GM12891 (cell line): ENCODE results near the gene CRIP1.

Experiments used
- DNase-seq: peaks from one replicate; pipeline ENCODE4 v3.0.0; 2011; ENCODE audit warnings: low spot score; ENCODE audit not compliant: insufficient read length
- FAIRE-seq: peaks from 2 replicates; lab custom pipeline; 2011; peaks lifted over from hg19 to GRCh38; lab: Jason Lieb, UNC
- PAX5 ChIP-seq: IDR thresholded peaks from 2 replicates; pipeline ENCODE4 v1.6.1; 2011; ENCODE audit warnings: low read length, moderate library complexity, mild to moderate bottlenecking; ENCODE audit not compliant: insufficient read depth, severe bottlenecking
- POLR2A ChIP-seq: IDR thresholded peaks from 2 replicates; pipeline ENCODE4 v1.6.1; 2011; ENCODE audit warnings: low read depth, low read length, control low read depth
- POLR2AphosphoS5 ChIP-seq: IDR thresholded peaks from 2 replicates; pipeline ENCODE4 v1.6.1; 2011; ENCODE audit warnings: low read depth, low read length, control low read depth
- POU2F2 ChIP-seq: IDR thresholded peaks from 2 replicates; pipeline ENCODE4 v1.6.1; 2011; ENCODE audit warnings: low read depth, mild to moderate bottlenecking, control low read depth, low read length, moderate library complexity
- SPI1 ChIP-seq: IDR thresholded peaks from 2 replicates; pipeline ENCODE4 v1.6.1; 2011; ENCODE audit warnings: low read depth, low read length, control low read depth
- TAF1 ChIP-seq: IDR thresholded peaks from 2 replicates; pipeline ENCODE4 v1.6.1; 2011; ENCODE audit warnings: low read depth, low read length, control low read depth

The CRIP1 gene

DNA sequence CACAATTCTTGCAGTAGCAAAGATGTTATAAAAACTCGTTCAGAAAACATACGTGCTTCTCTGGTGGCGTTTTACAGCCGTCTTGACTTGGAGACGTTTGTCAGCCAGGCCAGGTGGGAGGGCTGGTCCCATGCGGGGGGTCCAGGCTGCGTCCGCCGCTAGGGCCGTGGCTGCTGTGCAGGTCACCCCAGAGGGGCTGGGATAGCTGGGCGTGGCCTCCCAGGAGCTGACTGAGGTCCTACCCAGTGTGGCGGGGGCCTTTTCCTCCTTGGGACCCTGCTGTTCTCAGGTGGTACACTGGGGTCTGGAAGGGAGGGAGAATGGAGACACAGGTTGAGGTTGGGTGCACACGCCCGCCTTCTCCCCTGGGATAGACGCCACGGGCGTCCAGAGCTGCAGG, 41.8 kb upstream of the CRIP1 start:
- no peak for TF ChIP-seq PAX5
- no peak for TF ChIP-seq POU2F2
- no peak for TF ChIP-seq POLR2A
- no peak for TF ChIP-seq SPI1
- TF ChIP-seq POLR2AphosphoS5: no peak
- TF ChIP-seq TAF1: no peak
- FAIRE-seq: no peak
- DNase-seq: no peak

DNA sequence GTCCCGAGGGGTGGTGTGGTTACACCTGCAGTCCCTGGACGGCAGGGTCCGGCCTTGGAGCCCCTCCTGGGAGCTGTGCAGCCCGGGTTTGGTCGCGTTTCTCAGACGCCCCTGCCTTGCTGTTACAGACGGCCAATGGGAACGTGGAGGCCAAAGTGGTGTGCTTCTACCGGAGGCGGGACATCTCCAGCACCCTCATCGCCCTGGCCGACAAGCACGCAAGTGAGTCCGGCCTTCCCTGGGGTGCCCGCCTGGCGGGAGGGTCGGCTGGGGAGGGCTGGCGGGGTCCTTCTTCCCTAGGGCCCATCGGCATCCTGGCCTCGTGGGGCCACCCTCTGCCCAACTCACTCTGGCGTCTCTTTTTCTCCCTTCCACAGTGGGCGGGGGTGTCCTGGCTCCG, 41.4 kb upstream of the CRIP1 start:
- TF ChIP-seq PAX5 (no peak), POU2F2 (no peak), POLR2A (no peak)
- no peak for DNase-seq
- FAIRE-seq: no peak

DNA sequence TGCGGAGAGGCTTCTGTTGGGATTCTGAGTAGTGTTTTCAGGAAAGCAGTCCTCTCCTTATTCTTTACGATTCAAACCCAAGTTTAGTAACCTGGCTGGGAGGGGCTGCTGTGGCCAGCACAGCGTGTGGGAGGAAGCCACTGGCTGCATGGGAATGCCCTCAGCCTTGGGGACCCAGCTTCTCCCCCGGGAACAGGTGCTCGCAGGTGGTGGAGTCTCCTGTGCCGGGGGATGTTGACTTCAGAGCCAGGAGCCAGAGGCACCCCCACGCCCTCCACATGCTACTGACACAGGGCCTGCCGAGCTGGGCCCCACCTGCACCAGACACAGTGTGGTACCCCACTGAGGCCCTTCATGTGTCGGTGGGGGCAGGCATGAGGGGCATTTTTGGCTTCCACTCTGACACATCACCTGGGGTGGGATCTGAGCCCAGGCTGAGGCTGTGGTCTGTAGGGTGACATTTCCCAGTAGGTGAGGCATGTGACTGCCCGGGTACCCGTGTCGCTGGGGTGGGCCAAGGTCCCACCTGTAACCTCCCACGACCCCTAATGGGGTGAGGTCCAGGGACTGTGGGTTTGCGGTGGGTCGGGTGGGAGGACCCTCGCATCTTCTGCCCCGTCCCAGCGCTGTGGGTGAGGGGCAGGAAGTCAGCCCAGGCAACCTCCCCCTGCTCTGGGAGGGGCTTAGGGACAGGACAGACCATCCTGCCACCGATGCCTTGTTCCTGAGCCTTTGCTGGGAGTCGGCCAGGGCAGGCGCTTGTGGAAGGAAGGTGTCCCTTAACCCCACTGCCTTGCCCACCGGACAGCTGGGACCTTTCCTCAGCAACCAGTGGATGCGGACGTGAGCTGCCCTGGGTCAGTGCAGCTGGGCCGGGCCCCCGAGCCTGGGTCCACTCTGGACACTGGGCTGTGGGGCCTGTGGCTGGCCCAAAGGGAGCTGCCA, 40.5 kb upstream of the CRIP1 start:
- DNase-seq (no peak), FAIRE-seq (no peak)
- no peak for TF ChIP-seq POU2F2
- no peak for TF ChIP-seq SPI1
- no peak for TF ChIP-seq POLR2AphosphoS5
- TF ChIP-seq PAX5: no peak
- no peak for TF ChIP-seq POLR2A
- TF ChIP-seq TAF1: no peak

DNA sequence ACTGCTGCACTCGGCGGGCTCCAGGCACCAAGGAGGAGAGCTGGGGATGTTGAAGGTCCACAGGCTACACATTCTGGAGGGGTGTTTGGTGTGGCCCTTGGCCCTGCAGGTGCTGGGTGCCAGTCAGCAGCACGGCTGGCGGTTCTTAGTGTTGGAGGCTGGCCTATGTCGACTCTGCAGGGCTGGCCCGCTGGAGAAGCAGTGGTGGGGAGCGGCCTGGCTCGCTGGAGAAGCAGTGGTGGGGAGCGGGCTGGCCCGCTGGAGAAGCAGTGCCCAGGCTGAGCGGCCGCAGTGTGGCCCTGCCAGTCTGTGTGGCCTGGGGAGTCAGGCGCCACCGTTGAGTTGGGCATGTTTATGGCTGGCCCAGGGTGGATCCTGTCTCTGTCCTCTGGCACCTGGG, 39.7 kb upstream of the CRIP1 start:
- DNase-seq (no peak), FAIRE-seq (no peak)
- no peak for TF ChIP-seq SPI1
- no peak for TF ChIP-seq TAF1
- TF ChIP-seq PAX5: no peak
- no peak for TF ChIP-seq POLR2A
- TF ChIP-seq POLR2AphosphoS5: no peak
- no peak for TF ChIP-seq POU2F2

DNA sequence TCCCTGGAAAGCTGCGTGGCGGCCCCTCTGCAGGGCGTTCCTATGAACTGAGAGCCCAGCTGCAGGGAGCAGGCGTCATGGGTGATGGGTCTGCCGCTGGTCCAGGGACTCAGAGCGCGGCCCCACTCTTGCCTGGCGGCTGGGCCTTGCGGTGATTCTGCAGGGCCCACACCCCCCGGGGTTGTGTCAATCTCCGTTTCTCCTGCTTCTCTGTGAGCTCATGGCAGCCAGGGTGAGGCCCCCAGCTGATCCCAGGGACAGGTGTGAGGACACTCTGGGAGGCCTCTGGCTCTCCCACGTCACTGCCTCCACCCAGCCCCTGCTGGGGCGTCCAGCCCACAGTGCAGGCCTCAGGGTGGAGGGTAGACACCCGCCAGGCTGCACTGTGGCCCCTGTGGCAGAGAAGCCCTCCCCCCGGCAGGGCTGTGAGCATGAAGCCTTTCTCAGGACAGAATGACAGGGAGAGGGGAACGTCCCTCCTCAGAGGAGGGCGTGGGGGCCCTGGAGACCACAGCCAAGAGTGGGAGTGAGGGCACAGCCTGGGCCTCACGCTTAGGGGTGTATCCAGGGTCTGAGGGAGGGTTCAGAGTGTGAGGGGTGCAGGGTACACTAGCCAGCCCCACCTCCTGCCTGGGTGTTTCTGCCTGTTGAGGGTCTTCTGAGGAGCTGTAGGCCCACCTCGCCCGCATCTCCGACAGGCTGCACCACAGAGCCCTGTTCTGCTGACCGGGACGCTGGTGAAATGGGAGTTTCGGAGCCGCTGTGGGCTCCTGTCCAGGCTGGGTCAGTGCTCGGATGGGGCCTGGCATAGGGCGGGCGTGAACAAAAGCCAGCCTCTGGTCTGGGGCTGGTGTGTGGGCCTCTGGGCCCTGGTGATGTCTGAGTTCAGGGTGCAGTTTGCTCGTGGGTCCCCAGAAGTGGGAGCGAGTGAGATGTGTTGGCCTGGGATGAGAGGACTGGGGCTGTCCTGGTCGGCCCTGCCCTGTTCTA, 38.7 kb upstream of the CRIP1 start:
- TF ChIP-seq POLR2AphosphoS5 (no peak), POLR2A (no peak), TAF1 (no peak), SPI1 (no peak), PAX5 (no peak), POU2F2 (no peak)
- DNase-seq (no peak), FAIRE-seq (no peak)

DNA sequence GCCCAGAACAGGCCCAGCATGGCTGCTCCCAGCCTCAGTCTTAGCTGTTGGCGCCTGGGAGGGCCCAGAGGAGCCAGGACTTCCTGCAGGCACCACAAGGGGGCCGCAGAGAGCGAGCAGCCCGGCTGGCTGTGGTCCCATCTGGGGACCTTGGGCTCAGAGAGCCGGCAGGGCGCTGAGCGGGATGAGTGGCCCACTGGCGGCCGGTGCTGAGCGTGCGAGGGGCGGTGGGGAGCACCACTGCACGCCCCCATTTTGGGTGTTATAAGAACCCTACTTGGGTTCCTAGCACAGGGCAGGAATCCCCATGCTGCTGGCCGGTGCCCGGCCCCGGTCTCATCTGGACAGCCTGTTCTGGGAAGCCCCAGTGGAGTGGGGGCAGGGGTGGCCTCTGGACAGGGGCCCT, 38.0 kb upstream of the CRIP1 start:
- TF ChIP-seq POLR2A (no peak), SPI1 (no peak), POU2F2 (no peak), TAF1 (no peak)
- DNase-seq: peak; percentile 96
- FAIRE-seq: no peak

DNA sequence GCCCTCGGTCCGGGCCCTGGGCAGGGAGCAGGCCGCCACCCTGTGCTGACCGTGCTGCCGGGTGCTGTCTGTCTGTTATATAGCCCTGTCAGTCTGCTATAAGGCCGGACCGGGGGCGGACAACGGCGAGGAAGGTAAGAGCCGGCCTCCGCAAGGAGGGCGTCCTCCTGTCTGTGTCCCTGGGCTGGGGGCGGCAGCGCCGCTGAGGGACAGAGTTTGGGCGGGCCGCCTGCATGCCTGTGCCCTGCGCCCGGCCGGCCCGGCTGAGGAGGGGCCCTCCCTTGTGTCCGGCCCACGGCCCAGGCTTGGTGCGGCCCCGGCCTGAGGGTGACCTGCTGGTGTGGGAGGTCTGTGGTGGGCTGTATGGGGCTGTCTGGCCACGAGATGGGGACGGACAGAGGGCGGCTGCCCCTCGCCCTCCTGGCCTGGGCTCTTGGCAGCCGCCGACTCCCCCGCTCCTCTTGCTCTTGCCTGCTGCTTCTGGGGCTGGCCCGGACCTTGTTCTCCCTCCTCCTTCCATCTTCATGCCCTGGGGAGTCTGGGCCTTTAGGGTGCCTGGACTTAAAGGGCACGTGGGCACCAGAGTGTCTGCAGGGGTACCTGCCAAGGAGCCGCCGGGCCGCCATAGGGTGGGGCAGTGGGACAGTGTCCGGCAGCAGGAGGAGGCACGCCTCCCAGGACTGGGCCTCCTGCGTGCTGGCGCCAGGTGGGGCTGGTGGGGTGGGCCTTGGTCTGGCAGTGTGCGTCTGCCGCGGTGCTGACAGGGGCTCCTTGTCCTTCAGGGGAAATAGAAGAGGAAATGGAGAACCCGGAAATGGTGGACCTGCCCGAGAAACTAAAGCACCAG, 37.2 kb upstream of the CRIP1 start:
- no peak for DNase-seq
- TF ChIP-seq POLR2A: no peak
- no peak for TF ChIP-seq POLR2AphosphoS5
- no peak for TF ChIP-seq PAX5
- no peak for TF ChIP-seq POU2F2
- no peak for TF ChIP-seq TAF1
- no peak for TF ChIP-seq SPI1
- no peak for FAIRE-seq

DNA sequence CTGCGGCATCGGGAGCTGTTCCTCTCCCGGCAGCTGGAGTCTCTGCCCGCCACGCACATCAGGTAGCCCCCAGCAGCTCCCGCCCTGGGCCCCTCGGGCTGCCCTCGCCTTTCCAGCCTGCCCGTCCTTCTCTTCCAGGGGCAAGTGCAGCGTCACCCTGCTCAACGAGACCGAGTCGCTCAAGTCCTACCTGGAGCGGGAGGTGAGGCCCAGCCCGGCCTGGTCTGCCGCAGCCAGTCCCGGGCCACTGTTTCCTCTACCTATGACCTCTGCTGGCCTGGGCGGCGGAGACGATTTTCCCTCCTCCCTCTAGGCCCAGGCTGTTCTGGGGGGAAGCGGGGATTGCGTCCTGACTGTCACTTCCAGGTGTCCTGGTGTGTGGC, 36.6 kb upstream of the CRIP1 start:
- no peak for DNase-seq
- no peak for FAIRE-seq

More for the DNA sequence above, 36.6 kb upstream of the CRIP1 start:
- TF ChIP-seq POLR2AphosphoS5 (no peak), PAX5 (no peak), POU2F2 (no peak), TAF1 (no peak), POLR2A (no peak), SPI1 (no peak)
